ENCODE measurements around the gene MTMR1. TPM values are rescaled to one million over a fixed set of nuclear protein-coding genes. Genes with fewer than 3 reads are reported as not detected.

The MTMR1 gene
- total RNA-seq, 1 donor = 30.2 TPM

DNA sequence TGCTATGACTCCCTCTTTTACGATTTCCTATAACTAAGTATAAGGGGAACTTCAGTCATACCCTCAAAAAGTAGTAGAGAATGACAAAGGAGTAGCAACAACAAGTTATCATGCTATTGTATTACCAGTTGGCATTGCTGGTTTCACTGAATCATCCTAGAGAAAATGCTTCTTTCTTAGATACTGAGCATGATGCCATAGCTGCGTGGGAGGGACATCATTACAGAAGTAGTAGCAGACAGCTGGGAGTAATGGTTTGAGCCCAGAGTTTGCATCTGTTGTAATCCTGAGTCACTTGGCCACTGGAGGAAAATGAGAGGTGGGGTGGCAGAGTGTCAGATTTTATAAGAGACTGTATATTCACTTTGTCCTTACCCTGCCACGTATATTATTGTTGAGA lies 38.6 kb downstream of the MTMR1 start:
- H3K4me3 ChIP-seq (ENCODE audit: low read depth, low read length) = no peak overlapping the region
- no peak for TF ChIP-seq CTCF (IDR thresholded peaks at IDR 0.05; ENCODE audit: insufficient read depth, low read depth, low read length)
- peak; percentile 82 for DNase-seq (ENCODE audit: low read depth)

DNA sequence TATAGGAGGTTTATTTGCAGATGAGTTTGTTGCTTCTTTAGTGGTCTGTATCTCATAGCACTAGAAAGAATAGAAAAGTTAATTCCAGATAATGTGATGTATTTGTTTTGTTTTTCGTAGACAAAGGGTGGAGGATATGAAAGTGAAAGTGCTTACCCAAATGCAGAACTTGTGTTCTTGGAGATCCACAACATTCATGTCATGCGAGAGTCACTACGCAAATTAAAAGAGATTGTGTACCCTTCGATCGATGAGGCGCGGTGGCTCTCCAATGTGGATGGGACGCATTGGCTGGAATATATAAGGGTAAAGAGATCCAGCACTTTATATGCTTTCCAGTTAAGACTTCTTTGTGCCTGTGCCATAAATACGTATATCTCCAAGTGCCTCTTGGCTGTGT lies 43.3 kb downstream of the MTMR1 start:
- TF ChIP-seq CTCF (IDR thresholded peaks at IDR 0.05; ENCODE audit: insufficient read depth, low read depth, low read length) = no peak
- no peak for DNase-seq (ENCODE audit: low read depth)

DNA sequence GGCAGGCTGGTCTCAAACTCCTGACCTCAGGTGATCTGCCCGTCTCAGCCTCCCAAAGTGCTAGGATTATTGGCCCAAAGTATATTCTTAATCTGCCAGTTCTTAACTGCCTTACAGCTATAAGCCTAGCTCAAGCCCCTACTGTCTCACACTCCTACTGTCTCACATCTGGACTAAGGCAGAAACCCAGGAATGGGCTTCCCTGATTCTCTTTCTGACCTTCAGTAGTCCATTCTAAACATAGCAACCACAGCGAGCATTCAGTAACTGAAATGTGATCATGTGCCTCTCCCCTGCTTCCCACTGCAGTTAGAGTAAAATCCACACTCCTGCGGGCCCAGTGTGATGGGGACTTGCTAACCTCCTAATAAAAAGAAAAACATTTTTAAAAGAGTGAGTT lies 58.9 kb downstream of the MTMR1 start:
- TF ChIP-seq CTCF (IDR thresholded peaks at IDR 0.05; ENCODE audit: insufficient read depth, low read depth, low read length) = no peak
- peak; percentile 6 for DNase-seq (ENCODE audit: low read depth)
- no peak overlapping the region for H3K4me3 ChIP-seq (ENCODE audit: low read depth, low read length)

More for the DNA sequence above, 43.3 kb downstream of the MTMR1 start:
- H3K4me3 ChIP-seq (ENCODE audit: low read depth, low read length) = no peak overlapping the region

DNA sequence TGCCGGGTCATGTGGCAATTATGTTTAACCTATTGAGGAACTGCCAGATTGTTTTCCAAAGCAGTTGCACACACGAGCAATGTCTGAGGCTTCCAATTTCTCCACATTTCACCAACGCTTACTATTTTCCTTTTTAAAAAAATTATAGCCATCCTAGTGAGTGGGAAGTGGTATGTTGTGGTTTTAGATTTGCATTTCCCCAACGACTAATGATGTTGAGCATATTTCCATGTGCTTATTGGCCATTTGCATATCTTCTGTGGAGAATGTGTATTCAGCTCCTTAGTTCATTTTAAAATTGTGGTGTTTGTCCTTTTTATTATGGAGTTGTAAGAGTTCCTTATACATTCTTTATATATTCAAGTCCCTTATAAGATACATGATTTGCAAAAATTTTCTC lies 60.2 kb downstream of the MTMR1 start:
- TF ChIP-seq CTCF (IDR thresholded peaks at IDR 0.05; ENCODE audit: insufficient read depth, low read depth, low read length) = no peak
- no peak for DNase-seq (ENCODE audit: low read depth)
- no peak overlapping the region for H3K4me3 ChIP-seq (ENCODE audit: low read depth, low read length)

DNA sequence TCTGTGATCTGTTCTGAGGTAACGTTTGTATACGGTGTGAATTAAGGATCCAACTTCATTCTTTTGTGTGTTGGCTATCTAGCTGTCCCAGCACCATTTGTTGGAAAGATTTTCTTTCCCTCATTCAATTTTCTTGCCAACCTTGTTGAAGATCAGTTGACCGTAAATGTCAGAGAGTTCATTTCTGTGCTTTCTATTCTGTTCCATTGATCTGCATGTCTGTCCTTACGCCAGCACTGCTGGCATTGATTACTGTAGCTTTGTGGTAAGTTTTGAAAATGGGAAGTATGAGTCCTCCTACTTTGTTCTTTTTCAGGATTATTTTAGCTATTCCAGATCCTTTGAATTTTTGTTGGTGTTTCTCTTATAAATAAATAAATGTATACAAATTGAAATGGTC lies 60.8 kb downstream of the MTMR1 start:
- TF ChIP-seq CTCF (IDR thresholded peaks at IDR 0.05; ENCODE audit: insufficient read depth, low read depth, low read length) = no peak
- H3K4me3 ChIP-seq (ENCODE audit: low read depth, low read length) = no peak overlapping the region
- no peak for DNase-seq (ENCODE audit: low read depth)

GRCh38 chrX:150757371-150757770 lies 64.2 kb downstream of the MTMR1 start:
- no peak for DNase-seq (ENCODE audit: low read depth)
- TF ChIP-seq CTCF (IDR thresholded peaks at IDR 0.05; ENCODE audit: insufficient read depth, low read depth, low read length) = no peak
- no peak overlapping the region for H3K4me3 ChIP-seq (ENCODE audit: low read depth, low read length)
